KOPT-K1 (cell line): ENCODE measurements around the gene CEP131.
A peak's percentile ranks its signal among the peaks of the same experiment; 100 is the strongest.

Experiments
- H3K27ac ChIP-seq: fragments of 200-600 bp; sonication (generic); 2 replicates; pipeline ENCODE4 v1.5.1; 2016; ENCODE audit warnings: antibody characterized with exemption, mild to moderate bottlenecking, low read depth, low read length; ENCODE audit not compliant: poor library complexity, severe bottlenecking
- H3K36me3 ChIP-seq: fragments of 200-600 bp; sonication (generic); 2 replicates; pipeline ENCODE4 v1.5.1; 2017; ENCODE audit warnings: antibody characterized with exemption, mild to moderate bottlenecking, low read length, moderate library complexity; ENCODE audit not compliant: insufficient read depth
- H3K9me3 ChIP-seq: fragments of 200-600 bp; sonication (generic); 2 replicates; pipeline ENCODE4 v1.5.1; 2017; ENCODE audit warnings: antibody characterized with exemption, low read length, mild to moderate bottlenecking; ENCODE audit not compliant: insufficient read depth, poor library complexity, severe bottlenecking

CEP131 gene

GRCh38 chr17:81256616-81257015 is 33.9 kb upstream of the CEP131 start:
- H3K9me3 ChIP-seq: no peaks in the 10 kb centered on the region
- peaks cover 53% of the 10 kb centered on the region for H3K36me3 ChIP-seq
- no peak overlapping the region for H3K27ac ChIP-seq

GRCh38 chr17:81254955-81255717 is 32.4 kb upstream of the CEP131 start:
- H3K27ac ChIP-seq: no peak overlapping the region
- H3K36me3 ChIP-seq: peaks cover 38% of the 10 kb centered on the region
- no peaks in the 10 kb centered on the region for H3K9me3 ChIP-seq

GRCh38 chr17:81253358-81254131 is 30.8 kb upstream of the CEP131 start:
- peaks cover 31% of the 10 kb centered on the region for H3K36me3 ChIP-seq
- no peaks in the 10 kb centered on the region for H3K9me3 ChIP-seq
- H3K27ac ChIP-seq: peak overlapping the region; percentile 81

GRCh38 chr17:81252987-81253329 is 30.2 kb upstream of the CEP131 start:
- H3K27ac ChIP-seq: peak overlapping the region; percentile 81
- H3K9me3 ChIP-seq: no peaks in the 10 kb centered on the region
- peaks cover 25% of the 10 kb centered on the region for H3K36me3 ChIP-seq

GRCh38 chr17:81252326-81252986 is 29.7 kb upstream of the CEP131 start:
- Histone ChIP-seq H3K36me3 (peaks cover 22% of the 10 kb centered on the region), H3K27ac (peak overlapping the region; percentile 81), H3K9me3 (no peaks in the 10 kb centered on the region)

- peak overlapping the region; percentile 81 for H3K27ac ChIP-seq
- H3K36me3 ChIP-seq: peaks cover 18% of the 10 kb centered on the region
- no peaks in the 10 kb centered on the region for H3K9me3 ChIP-seq
Measured at GRCh38 chr17:81251709-81252301, 29.0 kb upstream of the CEP131 start.

- Histone ChIP-seq H3K9me3 (no peaks in the 10 kb centered on the region), H3K27ac (peak overlapping the region; percentile 81), H3K36me3 (peaks cover 14% of the 10 kb centered on the region)
Measured at GRCh38 chr17:81251094-81251708, 28.4 kb upstream of the CEP131 start.

GRCh38 chr17:81250286-81251093 is 27.7 kb upstream of the CEP131 start:
- peaks cover 19% of the 10 kb centered on the region for H3K36me3 ChIP-seq
- H3K9me3 ChIP-seq: no peaks in the 10 kb centered on the region
- H3K27ac ChIP-seq: peak overlapping the region; percentile 81

- Histone ChIP-seq H3K9me3 (no peaks in the 10 kb centered on the region), H3K27ac (peak overlapping the region; percentile 81), H3K36me3 (peaks cover 30% of the 10 kb centered on the region)
Measured at GRCh38 chr17:81249223-81250040, 26.7 kb upstream of the CEP131 start.

GRCh38 chr17:81248649-81249048 is 25.9 kb upstream of the CEP131 start:
- Histone ChIP-seq H3K27ac (no peak overlapping the region), H3K9me3 (no peaks in the 10 kb centered on the region), H3K36me3 (peaks cover 29% of the 10 kb centered on the region)

- H3K36me3 ChIP-seq: peaks cover 37% of the 10 kb centered on the region
- H3K9me3 ChIP-seq: no peaks in the 10 kb centered on the region
Measured at GRCh38 chr17:81247339-81247990, 24.7 kb upstream of the CEP131 start.

GRCh38 chr17:81246679-81247338 is 24.0 kb upstream of the CEP131 start:
- no peak overlapping the region for H3K27ac ChIP-seq
- no peaks in the 10 kb centered on the region for H3K9me3 ChIP-seq
- H3K36me3 ChIP-seq: peaks cover 42% of the 10 kb centered on the region

More at GRCh38 chr17:81247339-81247990, 24.7 kb upstream of the CEP131 start:
- H3K27ac ChIP-seq: no peak overlapping the region

- H3K36me3 ChIP-seq: peaks cover 47% of the 10 kb centered on the region
- H3K9me3 ChIP-seq: no peaks in the 10 kb centered on the region
- no peak overlapping the region for H3K27ac ChIP-seq
Measured at GRCh38 chr17:81246343-81246670, 23.5 kb upstream of the CEP131 start.
